ENCODE data around the gene BOD1L1.

The BOD1L1 gene

DNA sequence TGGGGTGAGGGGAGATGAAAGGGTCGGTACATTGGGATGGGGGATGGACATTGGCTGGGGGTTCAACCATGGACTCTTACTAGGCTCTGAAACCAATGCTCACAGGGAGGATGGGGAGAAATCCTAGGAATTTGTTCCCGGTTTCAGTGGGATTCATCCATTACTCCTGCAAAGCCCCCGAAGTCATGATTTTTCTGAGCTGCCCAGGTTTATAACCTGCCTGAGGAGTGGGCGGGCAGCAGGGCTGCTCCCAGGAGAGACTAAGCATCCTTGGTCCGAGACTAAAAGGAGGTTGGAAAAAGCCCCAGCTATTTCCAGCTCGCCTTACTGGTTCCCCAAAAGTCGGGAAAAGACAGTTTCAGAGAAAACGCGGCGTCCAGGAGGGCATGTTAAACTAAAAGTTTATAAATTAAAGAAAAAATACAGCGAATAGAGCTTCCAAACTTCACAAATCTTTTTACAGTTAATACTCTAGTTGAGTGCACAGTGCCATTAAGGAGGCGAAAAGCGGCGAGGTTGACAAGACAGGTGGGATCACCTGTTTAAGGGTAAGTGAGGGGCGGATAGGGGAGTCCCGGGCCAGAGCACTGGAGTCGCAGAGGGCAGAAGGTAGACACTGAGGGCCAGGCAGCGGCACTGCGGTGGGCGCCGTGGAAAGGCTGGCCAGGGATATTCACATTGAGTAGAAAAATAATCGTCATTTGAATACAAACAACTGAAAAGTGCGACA, 86.9 kb downstream of the BOD1L1 start:
- no peak for DNase-seq (ENCODE audit: low read depth in 1 of 2, low spot score in 1 of 2)

DNA sequence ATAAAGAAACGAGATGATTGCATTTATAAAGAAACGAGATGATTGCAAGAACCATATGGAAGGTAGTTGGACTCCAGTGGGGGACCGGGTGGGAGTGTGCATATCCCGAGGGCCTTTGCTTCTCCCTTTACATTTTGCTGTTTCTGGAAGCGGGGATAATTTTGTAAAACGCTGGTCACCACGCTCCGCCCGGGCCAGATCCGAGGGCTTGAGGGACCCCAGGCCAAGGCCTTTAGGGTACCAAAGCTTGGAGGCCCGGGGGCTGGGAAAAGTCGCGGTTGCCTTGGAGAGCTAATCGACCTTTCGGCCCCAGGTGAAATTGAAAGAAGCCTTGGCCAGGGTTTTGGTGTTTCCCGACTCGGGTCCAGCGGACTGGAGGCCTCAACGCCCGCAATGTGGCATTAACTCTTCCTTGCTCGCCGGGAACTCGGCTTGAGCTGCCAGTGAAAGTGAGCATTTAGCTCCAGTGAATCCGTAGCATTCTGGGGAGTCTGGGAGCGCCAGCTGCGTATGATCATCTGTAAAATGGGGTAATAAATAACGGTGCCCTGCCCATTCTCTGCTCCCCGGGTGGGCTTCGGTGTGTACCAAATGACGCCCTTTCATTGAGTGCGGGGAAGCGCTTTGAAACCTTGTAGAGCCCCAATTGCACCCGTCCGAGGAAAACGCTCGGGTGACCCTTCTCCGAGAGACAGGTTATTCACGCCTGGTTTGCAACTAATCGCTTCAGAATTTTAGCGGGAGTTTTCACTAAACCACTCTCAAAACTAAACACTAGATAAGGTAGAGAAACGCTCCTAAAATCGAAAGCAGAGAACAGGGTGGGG, 87.7 kb downstream of the BOD1L1 start:
- no peak for DNase-seq (ENCODE audit: low read depth in 1 of 2, low spot score in 1 of 2)

DNA sequence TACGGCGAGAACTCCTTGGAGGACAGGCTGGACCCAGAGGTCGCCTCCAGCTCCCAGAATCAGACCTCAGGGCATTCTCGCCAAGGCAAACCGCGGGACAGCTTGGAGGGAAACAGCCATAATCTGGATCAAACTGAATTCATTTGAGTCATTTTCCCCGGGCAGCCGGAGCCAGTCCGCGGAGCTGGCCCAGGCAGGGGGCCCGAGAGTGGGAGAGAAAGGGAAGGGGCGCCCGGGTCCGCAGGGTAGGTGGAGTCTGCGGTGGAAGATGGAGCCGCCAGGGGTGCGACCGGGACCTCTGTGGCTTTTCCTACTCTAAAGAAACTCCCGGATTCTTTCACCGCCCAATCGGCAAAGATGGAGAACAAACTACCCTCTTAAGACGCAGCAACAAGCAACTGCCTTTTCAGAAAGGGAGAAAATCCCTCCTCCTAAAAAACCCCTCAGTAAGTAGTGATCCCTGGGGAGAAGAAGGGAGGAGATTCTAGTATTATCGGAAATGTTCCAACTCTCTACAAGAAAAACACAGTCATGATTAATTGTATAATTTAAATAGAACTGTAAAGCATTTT, 88.4 kb downstream of the BOD1L1 start:
- no peak for DNase-seq (ENCODE audit: low read depth in 1 of 2, low spot score in 1 of 2)

GRCh38 chr4:13538427-13538973, 89.0 kb downstream of the BOD1L1 start:
- DNase-seq (ENCODE audit: low read depth in 1 of 2, low spot score in 1 of 2) = no peak

DNA sequence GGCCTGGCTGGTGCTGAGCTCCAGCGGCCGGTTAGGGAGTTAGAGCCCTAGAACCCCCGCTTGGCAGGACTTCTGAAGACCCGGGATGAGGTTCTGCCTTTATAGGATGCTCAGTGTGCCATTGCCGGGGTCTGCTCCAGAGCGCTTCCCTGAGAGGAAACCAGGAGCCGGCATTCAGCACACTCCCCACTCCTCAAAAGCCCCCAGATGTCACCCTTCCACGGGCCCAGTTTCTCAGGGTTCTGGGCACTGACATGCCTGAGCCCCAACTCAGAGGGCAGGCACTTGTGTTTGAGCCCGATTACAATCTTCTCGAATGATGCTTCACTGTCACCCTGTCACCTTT, 89.7 kb downstream of the BOD1L1 start:
- no peak for DNase-seq (ENCODE audit: low read depth in 1 of 2, low spot score in 1 of 2)

- no peak for DNase-seq (ENCODE audit: low read depth in 1 of 2, low spot score in 1 of 2)
These were observed 90.3 kb downstream of the BOD1L1 start for GRCh38 chr4:13537011-13537831.

- no peak for DNase-seq (ENCODE audit: low read depth in 1 of 2, low spot score in 1 of 2)
These were observed 90.9 kb downstream of the BOD1L1 start for GRCh38 chr4:13536607-13537006.

GRCh38 chr4:13535708-13536361, 91.7 kb downstream of the BOD1L1 start:
- DNase-seq (ENCODE audit: low read depth in 1 of 2, low spot score in 1 of 2) = no peak

- no peak for DNase-seq (ENCODE audit: low read depth in 1 of 2, low spot score in 1 of 2)
These were observed 92.4 kb downstream of the BOD1L1 start for GRCh38 chr4:13535118-13535517.

GRCh38 chr4:13534344-13535063, 93.0 kb downstream of the BOD1L1 start:
- no peak for DNase-seq (ENCODE audit: low read depth in 1 of 2, low spot score in 1 of 2)

GRCh38 chr4:13533670-13534343, 93.7 kb downstream of the BOD1L1 start:
- no peak for DNase-seq (ENCODE audit: low read depth in 1 of 2, low spot score in 1 of 2)

GRCh38 chr4:13531625-13531998, 95.9 kb downstream of the BOD1L1 start:
- DNase-seq (ENCODE audit: low read depth in 1 of 2, low spot score in 1 of 2) = no peak

- no peak for DNase-seq (ENCODE audit: low read depth in 1 of 2, low spot score in 1 of 2)
These were observed 96.5 kb downstream of the BOD1L1 start for GRCh38 chr4:13530823-13531624.

DNA sequence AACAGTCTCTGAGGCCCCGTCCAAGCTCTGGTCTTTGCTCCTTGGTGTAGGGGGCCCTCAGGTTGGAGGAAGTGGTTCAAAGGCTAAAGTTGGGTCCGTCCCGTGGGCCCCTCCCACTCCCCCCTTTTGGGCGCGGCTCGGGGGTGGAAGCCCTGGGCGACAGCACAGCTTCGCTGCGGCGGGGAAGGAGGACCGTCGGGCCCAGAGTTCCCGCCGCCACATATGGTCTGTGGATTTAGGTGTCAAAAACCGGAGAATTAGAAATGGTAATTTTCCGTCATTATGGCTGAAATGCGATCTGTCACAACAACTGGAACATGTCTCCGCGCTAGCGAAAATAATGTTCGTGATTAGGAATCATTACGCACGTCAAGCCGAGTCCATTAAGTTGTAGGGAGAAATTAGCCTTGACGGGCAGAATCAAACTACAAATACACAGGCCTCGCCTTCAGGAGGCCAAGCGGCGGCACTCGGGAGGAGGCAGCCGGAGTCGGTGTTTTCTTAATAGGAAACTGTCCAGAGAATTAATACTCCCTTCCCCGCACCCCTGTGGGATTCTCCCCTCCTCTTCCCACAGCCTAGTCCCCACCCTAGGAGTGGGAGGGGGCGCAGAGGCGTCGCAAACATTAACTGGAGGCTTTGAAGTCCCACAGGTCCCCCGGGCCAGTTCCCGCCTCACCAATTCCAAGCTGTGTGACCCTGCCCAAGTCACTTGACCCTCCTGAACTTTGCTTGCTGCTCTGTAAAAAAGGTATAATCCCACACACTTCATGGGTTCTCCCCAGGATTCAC, 98.2 kb downstream of the BOD1L1 start:
- DNase-seq (ENCODE audit: low read depth in 1 of 2, low spot score in 1 of 2) = no peak

DNA sequence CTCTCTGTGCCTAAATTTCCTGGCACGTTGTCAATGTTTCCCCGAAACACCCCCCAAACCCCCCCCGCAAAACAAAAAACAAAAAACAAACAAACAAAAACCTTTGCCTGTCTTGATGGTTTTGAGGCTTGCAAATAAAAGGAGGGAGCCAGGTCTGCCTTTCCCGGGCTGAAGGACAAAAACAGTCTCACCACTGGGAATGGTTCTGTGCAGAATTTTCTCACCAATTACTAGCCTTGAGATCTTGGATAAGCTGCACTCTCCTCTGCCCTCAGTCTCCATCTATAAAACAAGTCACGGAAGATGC, 98.8 kb downstream of the BOD1L1 start:
- DNase-seq (ENCODE audit: low read depth in 1 of 2, low spot score in 1 of 2) = no peak

DNA sequence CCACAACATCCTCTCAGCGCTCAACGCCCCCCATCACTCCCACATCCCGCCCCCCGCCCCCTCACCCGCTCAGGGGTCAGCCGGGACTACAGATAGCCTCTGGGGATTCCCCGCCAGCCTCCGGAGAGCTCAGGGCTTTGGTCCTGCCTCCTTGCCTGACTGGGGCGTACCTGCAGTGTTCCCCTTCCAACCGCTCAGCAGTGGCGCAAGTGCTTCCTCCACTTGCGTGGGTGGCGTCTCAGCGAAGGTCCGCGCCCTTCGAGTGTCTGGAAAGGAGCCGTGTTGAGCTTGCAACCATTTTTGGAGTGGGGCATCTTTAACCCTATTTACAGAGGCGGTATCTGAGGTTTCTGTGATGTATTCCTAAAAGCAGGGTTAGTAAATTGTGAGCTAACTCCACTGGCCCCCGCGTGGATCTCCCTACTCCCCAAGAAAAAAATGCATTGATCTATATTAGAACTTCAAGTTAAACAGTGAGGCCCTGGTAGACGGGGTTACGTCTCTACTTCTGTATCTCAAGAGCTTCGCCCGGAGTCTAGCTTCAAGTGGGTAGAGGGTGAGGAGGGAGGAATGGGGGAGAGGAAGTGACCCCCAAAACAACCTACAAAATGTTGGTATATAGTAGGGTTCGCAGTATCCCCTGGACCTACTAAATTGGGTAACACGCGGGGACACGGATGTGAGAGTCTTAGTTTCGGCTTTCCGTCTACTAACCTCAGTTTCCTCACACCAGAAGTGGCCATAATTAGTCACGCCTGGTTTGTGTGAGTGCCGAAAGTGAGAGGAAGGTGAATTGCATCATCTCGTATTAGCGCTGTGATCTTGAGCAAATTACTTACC, 99.3 kb downstream of the BOD1L1 start:
- no peak for DNase-seq (ENCODE audit: low read depth in 1 of 2, low spot score in 1 of 2)
